A673 (cell line): Measurements from ENCODE around the gene GAS7.

Source experiments
- CTCF ChIP-seq: fragments of 300-800, 200-600 bp; sonication (generic); conservative IDR thresholded peaks from 2 replicates; pipeline ENCODE4 v1.5.1; 2017; ENCODE audit warnings: low read depth, mild to moderate bottlenecking, antibody characterized with exemption, low read length, moderate library complexity, mixed read lengths
- EZH2 ChIP-seq: fragments of 200-600 bp; sonication (generic); IDR thresholded peaks from 2 replicates; pipeline ENCODE4 v1.6.1; 2017; ENCODE audit warnings: borderline replicate concordance, low read depth, mild to moderate bottlenecking, mixed read lengths, antibody characterized with exemption, low read length; ENCODE audit not compliant: poor library complexity, severe bottlenecking

DNA sequence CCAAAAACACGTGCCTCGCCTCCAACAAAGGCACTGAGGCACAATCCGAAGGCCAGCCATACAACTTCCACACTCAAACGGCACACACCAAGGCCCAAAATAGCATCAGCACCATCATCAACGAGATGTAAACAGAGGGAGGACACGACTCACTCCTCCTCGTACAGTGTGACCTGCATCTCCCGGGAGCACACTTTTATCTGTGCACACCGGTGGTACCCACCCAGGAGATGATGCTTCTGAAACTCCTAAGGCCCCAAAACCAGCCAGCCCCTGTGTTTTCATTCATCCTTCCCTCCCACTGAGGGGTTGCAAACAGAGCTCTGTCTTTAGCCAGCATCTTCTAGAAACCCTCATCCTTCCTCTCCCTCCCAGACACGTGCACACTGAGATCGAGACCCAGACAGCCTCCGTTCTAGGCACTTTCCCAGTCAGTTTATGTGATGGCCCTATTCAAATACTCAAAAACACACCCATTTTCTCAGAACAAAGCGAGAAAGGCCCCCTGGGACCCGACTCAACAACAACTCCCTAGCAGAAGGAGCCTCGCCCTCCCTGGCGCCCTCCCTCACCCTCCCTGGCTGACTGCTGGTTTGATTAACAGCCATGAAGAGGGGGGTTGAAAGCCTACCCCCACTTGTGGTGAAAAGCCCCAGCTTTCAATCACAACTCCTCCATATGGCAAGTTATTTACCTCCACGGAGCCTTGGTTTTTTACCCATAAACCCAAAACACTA lies 76.3 kb downstream of the GAS7 start:
- no peak for TF ChIP-seq CTCF
- TF ChIP-seq EZH2 = no peak
